Lung (tissue), 12 donors: ENCODE results near the gene PROX1. TPM values are rescaled to one million over a fixed set of nuclear protein-coding genes. Genes with fewer than 3 reads are reported as not detected.
A peak's percentile ranks its signal among the peaks of the same experiment; 100 is the strongest.

Experiments
- ATAC-seq: fragments of 200-7000 bp; cut with Tn5 transposase; one replicate; pipeline ENCODE4 v1.9.1; 2020; ENCODE audit warnings: moderate number of reproducible peaks; ENCODE audit not compliant: insufficient read depth, low FRiP score
- DNase-seq, 3 donors: peaks; one replicate each; pipeline ENCODE4 v3.0.0-alpha.2; 2013 to 2017
- H3K27ac ChIP-seq, 2 donors: one replicate each; pipeline ENCODE4 v1.5.1; 2013; ENCODE audit warnings: mild to moderate bottlenecking in 2 of 2, moderate library complexity in 2 of 2, control low read depth in 1 of 2, inconsistent platforms in 1 of 2, low read depth in 1 of 2, low read length in 1 of 2
- H3K27me3 ChIP-seq, 3 donors: one replicate each; pipeline ENCODE4 v1.5.1; 2013; ENCODE audit warnings: low read length in 2 of 3; ENCODE audit not compliant: control insufficient read depth in 3 of 3, insufficient read depth in 3 of 3
- H3K36me3 ChIP-seq, 4 donors: one replicate each; pipeline ENCODE4 v1.5.1; 2013; ENCODE audit warnings: low read length in 4 of 4, mild to moderate bottlenecking in 1 of 4, moderate library complexity in 1 of 4; ENCODE audit not compliant: control insufficient read depth in 4 of 4, insufficient read depth in 4 of 4
- H3K4me1 ChIP-seq, 5 donors: one replicate each; pipeline ENCODE4 v1.5.1; 2013; ENCODE audit warnings: low read length in 5 of 5, mild to moderate bottlenecking in 2 of 5, moderate library complexity in 1 of 5; ENCODE audit not compliant: control insufficient read depth in 5 of 5, insufficient read depth in 5 of 5
- H3K4me3 ChIP-seq: one replicate; pipeline ENCODE4 v1.5.1; 2013; ENCODE audit warnings: mild to moderate bottlenecking, control low read depth, moderate library complexity
- H3K9ac ChIP-seq, 2 donors: one replicate each; pipeline ENCODE4 v1.5.1; 2013; ENCODE audit warnings: low read length in 2 of 2, control low read depth in 1 of 2; ENCODE audit not compliant: insufficient read depth in 1 of 2
- H3K9me3 ChIP-seq, 4 donors: one replicate each; pipeline ENCODE4 v1.5.1; 2013; ENCODE audit warnings: low read length in 3 of 4, mild to moderate bottlenecking in 1 of 4, moderate library complexity in 1 of 4; ENCODE audit not compliant: control insufficient read depth in 4 of 4, insufficient read depth in 3 of 4
- WGBS, 2 donors: extraction: QIAGEN DNeasy Blood & Tissue Kit; methylation state at CpG; one replicate each; pipeline ENCODE4 v1.1.7; 2013; 5-methylcytosine and 5-hydroxymethylcytosine counted together
- polyA plus RNA-seq, 2 donors: library from polyadenylated mRNA; stranded (reverse); fragments of 200-250 nt; gene quantifications; one replicate each; pipeline ENCODE4 v1.2.1, GENCODE V29; 2013
- total RNA-seq, 2 donors: library from RNA; depleted of rRNA in 1 of 2; stranded (reverse); fragments of >200 nt in 1 of 2; gene quantifications; one replicate each; pipeline ENCODE4 v1.2.1, GENCODE V29; 2014 to 2021
- TF ChIP-seq, protein P1 (sequence below): IDR thresholded peaks from 2 replicates; pipeline ENCODE4 v1.5.1; 2012; ENCODE audit warnings: mild to moderate bottlenecking; ENCODE audit errors: control extremely low read depth, extremely low read depth
- donor health status: control.
- donor health status: control.
- donor health status: Bipolar disorder and iron deficiency.
- donor health status: healthy.
- donor health status: DM: yes; HTN: yes; CAD: no.

Gene PROX1
- total and polyA plus RNA-seq, 4 donors, result 0.33 to 10.1 (median 4.0) TPM

DNA sequence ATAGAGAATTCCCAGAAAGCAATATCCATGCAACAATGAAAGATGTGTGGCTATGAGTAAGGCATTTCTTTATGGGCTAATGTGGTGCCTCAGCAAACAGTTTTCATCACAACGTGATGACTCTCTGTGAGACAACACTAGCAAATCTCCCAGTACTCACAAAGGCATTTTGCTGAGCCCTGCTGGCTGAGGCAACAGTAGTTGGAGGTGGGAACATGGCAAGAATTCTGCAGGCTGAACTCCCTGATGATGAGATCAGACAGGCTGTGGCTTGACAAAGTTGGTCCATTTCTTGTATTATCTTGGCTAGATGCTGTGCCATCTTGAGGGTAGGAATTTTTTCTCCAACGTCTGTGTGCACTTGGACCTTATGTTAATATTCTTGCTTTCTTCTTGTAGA, 24.6 kb downstream of the PROX1 start:
- TF ChIP-seq, protein P1, sequence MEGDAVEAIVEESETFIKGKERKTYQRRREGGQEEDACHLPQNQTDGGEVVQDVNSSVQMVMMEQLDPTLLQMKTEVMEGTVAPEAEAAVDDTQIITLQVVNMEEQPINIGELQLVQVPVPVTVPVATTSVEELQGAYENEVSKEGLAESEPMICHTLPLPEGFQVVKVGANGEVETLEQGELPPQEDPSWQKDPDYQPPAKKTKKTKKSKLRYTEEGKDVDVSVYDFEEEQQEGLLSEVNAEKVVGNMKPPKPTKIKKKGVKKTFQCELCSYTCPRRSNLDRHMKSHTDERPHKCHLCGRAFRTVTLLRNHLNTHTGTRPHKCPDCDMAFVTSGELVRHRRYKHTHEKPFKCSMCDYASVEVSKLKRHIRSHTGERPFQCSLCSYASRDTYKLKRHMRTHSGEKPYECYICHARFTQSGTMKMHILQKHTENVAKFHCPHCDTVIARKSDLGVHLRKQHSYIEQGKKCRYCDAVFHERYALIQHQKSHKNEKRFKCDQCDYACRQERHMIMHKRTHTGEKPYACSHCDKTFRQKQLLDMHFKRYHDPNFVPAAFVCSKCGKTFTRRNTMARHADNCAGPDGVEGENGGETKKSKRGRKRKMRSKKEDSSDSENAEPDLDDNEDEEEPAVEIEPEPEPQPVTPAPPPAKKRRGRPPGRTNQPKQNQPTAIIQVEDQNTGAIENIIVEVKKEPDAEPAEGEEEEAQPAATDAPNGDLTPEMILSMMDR, result no peak
- peaks cover 0 to 2% (median 0%) of the 10 kb centered on the region in 4 donors for H3K9me3 ChIP-seq
- H3K4me1 ChIP-seq, result peaks cover 0 to 11% (median 0%) of the 10 kb centered on the region in 5 donors
- H3K9ac ChIP-seq, result no peak overlapping the region
- no peaks in the 10 kb centered on the region for H3K27me3 ChIP-seq
- no peak overlapping the region for H3K4me3 ChIP-seq
- WGBS, 2 donors, result 38 to 41% methylated on average over 2 of the region's 2 CpGs
- no peak for DNase-seq
- H3K27ac ChIP-seq, result peak overlapping the region in 1 of 2 donors; percentile 62
- H3K36me3 ChIP-seq, result no peaks in the 10 kb centered on the region
- no peak for ATAC-seq

DNA sequence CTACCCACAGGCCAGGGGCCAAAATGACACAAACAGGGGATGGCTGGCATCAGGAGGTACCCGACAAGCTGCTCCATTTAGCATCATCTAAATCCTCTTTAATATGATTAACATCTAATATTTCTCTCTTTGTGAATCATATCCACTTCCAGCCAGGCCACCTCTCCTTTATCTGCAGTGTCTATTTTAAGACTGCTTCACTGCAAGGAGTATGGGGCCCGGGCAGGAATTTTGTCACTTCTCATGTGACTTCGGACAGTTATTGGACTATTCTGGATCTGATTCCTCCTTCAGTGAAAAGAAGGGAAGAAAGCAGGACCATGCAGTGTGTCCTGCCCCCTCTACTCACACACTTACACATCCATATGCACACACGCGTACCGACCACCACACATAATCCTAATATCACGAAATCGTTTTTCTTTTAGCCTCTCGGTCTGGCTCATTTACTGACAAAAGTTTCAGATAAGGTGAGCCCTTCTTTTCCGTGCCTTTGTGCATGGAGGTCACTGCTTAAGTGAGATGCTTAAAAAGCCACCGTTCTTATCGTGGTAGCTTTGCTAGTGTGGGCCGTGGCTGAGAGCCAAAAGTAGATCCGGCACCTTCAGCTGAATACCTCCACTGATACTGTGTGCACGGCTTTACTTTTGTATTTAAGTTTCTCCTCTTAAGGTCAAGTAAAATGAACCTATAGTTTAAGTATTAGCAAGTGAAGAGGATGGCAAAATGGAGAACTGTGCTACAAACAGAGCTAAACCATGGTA, 26.0 kb downstream of the PROX1 start:
- Histone ChIP-seq H3K4me3 (no peak overlapping the region), H3K27ac (peak overlapping the region in 1 of 2 donors; percentile 62), H3K4me1 (peaks cover 0 to 11% (median 4%) of the 10 kb centered on the region in 5 donors), H3K9me3 (peaks cover 0 to 2% (median 0%) of the 10 kb centered on the region in 4 donors), H3K36me3 (no peaks in the 10 kb centered on the region), H3K9ac (no peak overlapping the region), H3K27me3 (no peaks in the 10 kb centered on the region)
- TF ChIP-seq, protein P1, result no peak
- ATAC-seq (no peak), DNase-seq (no peak)
- 79 to 91% methylated on average over 15 of the region's 15 CpGs for WGBS, 2 donors

DNA sequence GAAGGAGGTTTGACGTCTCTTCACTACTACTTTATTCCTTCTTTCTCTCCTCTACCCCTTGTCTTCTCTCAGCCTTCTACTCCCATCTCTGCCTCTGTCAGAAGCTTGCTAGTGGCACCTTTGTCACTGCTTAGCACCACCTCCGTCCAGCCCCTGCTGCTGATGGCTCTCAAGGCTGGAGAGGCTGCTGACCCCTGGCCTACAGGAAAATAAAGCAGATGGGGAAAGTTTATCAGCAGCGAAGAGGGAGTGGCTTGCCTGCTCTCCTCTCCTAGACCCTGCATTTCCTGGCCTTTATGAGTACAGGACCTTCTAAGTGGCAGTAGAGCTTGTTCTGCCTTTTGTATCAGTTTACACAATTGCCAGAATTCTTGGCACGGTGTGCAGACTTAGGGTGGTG, 27.0 kb downstream of the PROX1 start:
- H3K27ac ChIP-seq, result peak overlapping the region in 1 of 2 donors; percentile 62
- H3K4me1 ChIP-seq, result peaks cover 0 to 12% (median 4%) of the 10 kb centered on the region in 5 donors
- no peaks in the 10 kb centered on the region for H3K27me3 ChIP-seq
- H3K36me3 ChIP-seq, result no peaks in the 10 kb centered on the region
- H3K9ac ChIP-seq, result no peak overlapping the region
- no peak overlapping the region for H3K4me3 ChIP-seq
- TF ChIP-seq, protein P1, result no peak
- no peak for ATAC-seq
- peaks cover 0 to 2% (median 0%) of the 10 kb centered on the region in 4 donors for H3K9me3 ChIP-seq
- no peak for DNase-seq
- 57 to 63% methylated on average over 4 of the region's 4 CpGs for WGBS, 2 donors
